ENCODE measurements around the gene NXPH2. TPM values are rescaled to one million over a fixed set of nuclear protein-coding genes. Genes with fewer than 3 reads are reported as not detected.

The NXPH2 gene
- total RNA-seq, 2 experiments from 2014 or later, result not detected

GRCh38 chr2:138700716-138701115 is 79.5 kb downstream of the NXPH2 start:
- H3K36me3 ChIP-seq (ENCODE audit: insufficient read depth, low read length), result no peaks in the 10 kb centered on the region
- H3K9me3 ChIP-seq (ENCODE audit: control insufficient read depth in 1 of 2, insufficient read depth in 1 of 2, low read length in 2 of 2), result no peaks in the 10 kb centered on the region
- no peaks in the 10 kb centered on the region for H3K9me3 Mint-ChIP-seq
- H3K4me1 Mint-ChIP-seq (ENCODE audit: low read depth), result no peaks in the 10 kb centered on the region
- H3K27me3 ChIP-seq (ENCODE audit: control insufficient read depth in 1 of 2, insufficient read depth in 2 of 2, low read length in 2 of 2), result no peaks in the 10 kb centered on the region
- H3K4me3 Mint-ChIP-seq, result no peak overlapping the region
- ChIA-PET POLR2A (no interaction called here), CTCF (no interaction called here)
- DNase-seq (no peak), ATAC-seq (ENCODE audit: poor library complexity) (no peak)
- H3K27ac Mint-ChIP-seq, result no peak overlapping the region
- H3K27ac ChIP-seq (ENCODE audit: low read depth in 1 of 2, low read length in 2 of 2), result no peak overlapping the region
- H3K36me3 Mint-ChIP-seq (ENCODE audit: low read depth), result no peaks in the 10 kb centered on the region
- intact Hi-C loops (cut with DNase I, micrococcal nuclease), result no loop called here
- TF ChIP-seq, protein P1, sequence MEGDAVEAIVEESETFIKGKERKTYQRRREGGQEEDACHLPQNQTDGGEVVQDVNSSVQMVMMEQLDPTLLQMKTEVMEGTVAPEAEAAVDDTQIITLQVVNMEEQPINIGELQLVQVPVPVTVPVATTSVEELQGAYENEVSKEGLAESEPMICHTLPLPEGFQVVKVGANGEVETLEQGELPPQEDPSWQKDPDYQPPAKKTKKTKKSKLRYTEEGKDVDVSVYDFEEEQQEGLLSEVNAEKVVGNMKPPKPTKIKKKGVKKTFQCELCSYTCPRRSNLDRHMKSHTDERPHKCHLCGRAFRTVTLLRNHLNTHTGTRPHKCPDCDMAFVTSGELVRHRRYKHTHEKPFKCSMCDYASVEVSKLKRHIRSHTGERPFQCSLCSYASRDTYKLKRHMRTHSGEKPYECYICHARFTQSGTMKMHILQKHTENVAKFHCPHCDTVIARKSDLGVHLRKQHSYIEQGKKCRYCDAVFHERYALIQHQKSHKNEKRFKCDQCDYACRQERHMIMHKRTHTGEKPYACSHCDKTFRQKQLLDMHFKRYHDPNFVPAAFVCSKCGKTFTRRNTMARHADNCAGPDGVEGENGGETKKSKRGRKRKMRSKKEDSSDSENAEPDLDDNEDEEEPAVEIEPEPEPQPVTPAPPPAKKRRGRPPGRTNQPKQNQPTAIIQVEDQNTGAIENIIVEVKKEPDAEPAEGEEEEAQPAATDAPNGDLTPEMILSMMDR (IDR thresholded peaks at IDR 0.05), result no peak
- no peaks in the 10 kb centered on the region for H3K4me1 ChIP-seq (ENCODE audit: insufficient read depth, low read length)
- H3K27me3 Mint-ChIP-seq, result no peaks in the 10 kb centered on the region
- H3K4me3 ChIP-seq (ENCODE audit: low read length), result no peak overlapping the region

- ATAC-seq (ENCODE audit: poor library complexity) (no peak), DNase-seq (no peak)
- no peak overlapping the region for H3K27ac ChIP-seq (ENCODE audit: low read depth in 1 of 2, low read length in 2 of 2)
- no peaks in the 10 kb centered on the region for H3K27me3 ChIP-seq (ENCODE audit: control insufficient read depth in 1 of 2, insufficient read depth in 2 of 2, low read length in 2 of 2)
- no peaks in the 10 kb centered on the region for H3K4me1 ChIP-seq (ENCODE audit: insufficient read depth, low read length)
- no peaks in the 10 kb centered on the region for H3K36me3 ChIP-seq (ENCODE audit: insufficient read depth, low read length)
- TF ChIP-seq, protein P1 (IDR thresholded peaks at IDR 0.05), result no peak
- Mint-ChIP-seq H3K4me1 (ENCODE audit: low read depth) (no peaks in the 10 kb centered on the region), H3K9me3 (no peaks in the 10 kb centered on the region), H3K27me3 (no peaks in the 10 kb centered on the region), H3K4me3 (no peak overlapping the region), H3K36me3 (ENCODE audit: low read depth) (no peaks in the 10 kb centered on the region), H3K27ac (no peak overlapping the region)
- H3K9me3 ChIP-seq (ENCODE audit: control insufficient read depth in 1 of 2, insufficient read depth in 1 of 2, low read length in 2 of 2), result no peaks in the 10 kb centered on the region
- POLR2A ChIA-PET, result no interaction called here
- intact Hi-C loops (cut with DNase I, micrococcal nuclease), result no loop called here
- H3K4me3 ChIP-seq (ENCODE audit: low read length), result no peak overlapping the region
- CTCF ChIA-PET, result no interaction called here
Measured at GRCh38 chr2:138699421-138699820, 80.8 kb downstream of the NXPH2 start.

GRCh38 chr2:138698428-138698827 is 81.8 kb downstream of the NXPH2 start:
- Histone ChIP-seq H3K4me1 (ENCODE audit: insufficient read depth, low read length) (no peaks in the 10 kb centered on the region), H3K36me3 (ENCODE audit: insufficient read depth, low read length) (no peaks in the 10 kb centered on the region), H3K27ac (ENCODE audit: low read depth in 1 of 2, low read length in 2 of 2) (no peak overlapping the region), H3K4me3 (ENCODE audit: low read length) (no peak overlapping the region), H3K27me3 (ENCODE audit: control insufficient read depth in 1 of 2, insufficient read depth in 2 of 2, low read length in 2 of 2) (no peaks in the 10 kb centered on the region), H3K9me3 (ENCODE audit: control insufficient read depth in 1 of 2, insufficient read depth in 1 of 2, low read length in 2 of 2) (no peaks in the 10 kb centered on the region)
- Mint-ChIP-seq H3K27me3 (no peaks in the 10 kb centered on the region), H3K36me3 (ENCODE audit: low read depth) (no peaks in the 10 kb centered on the region), H3K9me3 (no peaks in the 10 kb centered on the region), H3K27ac (no peak overlapping the region), H3K4me1 (ENCODE audit: low read depth) (no peaks in the 10 kb centered on the region), H3K4me3 (no peak overlapping the region)
- CTCF ChIA-PET, result no interaction called here
- no peak for ATAC-seq (ENCODE audit: poor library complexity)
- POLR2A ChIA-PET, result no interaction called here
- DNase-seq, result no peak
- TF ChIP-seq, protein P1 (IDR thresholded peaks at IDR 0.05), result no peak
- intact Hi-C loops (cut with DNase I, micrococcal nuclease), result no loop called here
